Endothelial cell of umbilical vein (primary cell): Measurements from ENCODE around the gene RBMS3. TPM values are rescaled to one million over a fixed set of nuclear protein-coding genes. Genes with fewer than 3 reads are reported as not detected.

Source experiments
- BruUV-seq: library from RNA; stranded (reverse); fragments of 400-500 nt; replicated peaks from 2 replicates; lab custom pipeline; 2021; lab: Mats Ljungman, UMichigan
- CTCF ChIA-PET: fragments of 300-600, 350-600 bp; sonication (Branson Sonifier 250); formaldehyde crosslinking; loops from one replicate; lab custom pipeline; 2021; ENCODE audit warnings: antibody characterized with exemption, inconsistent platforms; lab: Charles Lee
- POLR2A ChIA-PET: fragments of 300-600, 350-600 bp; sonication (Branson Sonifier 250); formaldehyde crosslinking; loops from one replicate; lab custom pipeline; 2021; ENCODE audit warnings: antibody characterized with exemption, inconsistent platforms; lab: Charles Lee
- DNase-seq: peaks from one replicate; pipeline ENCODE4 v3.0.0-alpha.2; 2011; ENCODE audit warnings: low read depth, low spot score
- FAIRE-seq: peaks from 2 replicates; lab custom pipeline; 2011; peaks lifted over from hg19 to GRCh38; lab: Jason Lieb, UNC
- H2AFZ ChIP-seq: 2 replicates; pipeline ENCODE4 v1.6.0; 2012; ENCODE audit warnings: low read depth, low read length, control low read depth, inconsistent platforms
- H3K27ac ChIP-seq: 2 replicates; pipeline ENCODE4 v1.5.1; 2011; ENCODE audit warnings: low read depth, mild to moderate bottlenecking, control low read depth, low read length, moderate library complexity; ENCODE audit not compliant: insufficient read depth
- H3K27me3 ChIP-seq, 2 experiments: 2 replicates each; pipeline versions ENCODE4 v1.6.0 to v1.6.1; 2011; ENCODE audit warnings: low read length in 2 of 2, mixed read lengths in 1 of 2; ENCODE audit not compliant: control insufficient read depth in 2 of 2, insufficient read depth in 2 of 2
- H3K36me3 ChIP-seq, 2 experiments: 2 replicates in 1 of 2; 3 replicates in 1 of 2; pipeline ENCODE4 v1.5.1; 2011; ENCODE audit warnings: low read length in 2 of 2, mild to moderate bottlenecking in 1 of 2, moderate library complexity in 1 of 2; ENCODE audit not compliant: control insufficient read depth in 2 of 2, insufficient read depth in 2 of 2; ENCODE audit errors: extremely low read depth in 1 of 2
- H3K4me1 ChIP-seq: 3 replicates; pipeline ENCODE4 v1.5.1; 2011; ENCODE audit warnings: mild to moderate bottlenecking, low read length; ENCODE audit not compliant: control insufficient read depth, insufficient read depth; ENCODE audit errors: extremely low read depth
- H3K4me2 ChIP-seq: 2 replicates; pipeline ENCODE4 v1.6.1; 2011; ENCODE audit warnings: low read length, control low read depth, mixed read lengths; ENCODE audit not compliant: insufficient read depth
- H3K4me3 ChIP-seq, 3 experiments: fragments of 200-600 bp in 1 of 3; sonication (generic), shearing (Covaris generic) in 1 of 3; replicated peaks in 1 of 3; 2 replicates each; pipeline ENCODE4 v1.5.1; 2011 to 2016; ENCODE audit warnings: control low read depth in 3 of 3, low read length in 3 of 3, mild to moderate bottlenecking in 2 of 3, inconsistent platforms in 1 of 3, low read depth in 1 of 3, moderate library complexity in 1 of 3; ENCODE audit not compliant: insufficient read depth in 1 of 3
- H3K79me2 ChIP-seq: 2 replicates; pipeline ENCODE4 v1.6.0; 2012; ENCODE audit warnings: low read length, inconsistent platforms; ENCODE audit not compliant: control insufficient read depth, insufficient read depth
- H3K9ac ChIP-seq: replicated peaks from 2 replicates; pipeline ENCODE3; 2011; ENCODE audit warnings: low read length, control low read depth; ENCODE audit not compliant: insufficient read depth; ENCODE audit errors: extremely low read depth
- H3K9me1 ChIP-seq: replicated peaks from 3 replicates; pipeline ENCODE4 v1.6.0; 2011; ENCODE audit warnings: mild to moderate bottlenecking, low read length; ENCODE audit not compliant: control insufficient read depth, insufficient read depth; ENCODE audit errors: extremely low read depth
- H3K9me3 ChIP-seq: replicated peaks from 2 replicates; pipeline ENCODE4 v1.5.1; 2012; ENCODE audit warnings: low read length, inconsistent platforms; ENCODE audit not compliant: control insufficient read depth, insufficient read depth
- H4K20me1 ChIP-seq: replicated peaks from 2 replicates; pipeline ENCODE3; 2011; ENCODE audit warnings: mild to moderate bottlenecking, low read length; ENCODE audit not compliant: control insufficient read depth, insufficient read depth; ENCODE audit errors: extremely low read depth
- FOS ChIP-seq: IDR thresholded peaks from 2 replicates; pipeline ENCODE4 v1.6.1; 2011; ENCODE audit warnings: mild to moderate bottlenecking, low read length, moderate library complexity, borderline replicate concordance; ENCODE audit not compliant: insufficient read depth
- MAX ChIP-seq: IDR thresholded peaks from 2 replicates; pipeline ENCODE4 v1.6.1; 2011; ENCODE audit not compliant: insufficient read depth, insufficient read length
- POLR2A ChIP-seq: IDR thresholded peaks from 2 replicates; pipeline ENCODE4 v1.6.1; 2012; ENCODE audit warnings: low read depth, mild to moderate bottlenecking, control low read depth, low read length
- POLR2AphosphoS5 ChIP-seq: IDR thresholded peaks from 2 replicates; pipeline ENCODE4 v1.6.1; 2012; ENCODE audit warnings: low read depth, mild to moderate bottlenecking, control low read depth, low read length, moderate library complexity; ENCODE audit not compliant: insufficient read depth
- dilution Hi-C: fragments of 300-500 bp; cut with MboI; formaldehyde crosslinking; loops from one replicate; pipeline ENCODE4 v1.15.0; 2019; ENCODE audit warnings: low sequenced_read_pairs; ENCODE audit not compliant: extremely low pct_ligation_motif_present
- intact Hi-C: fragments of 100-400 bp; cut with micrococcal nuclease; formaldehyde crosslinking; loops from one replicate; pipeline ENCODE4 v1.10.0; 2022
- polyA plus RNA-seq, 4 experiments: library from polyadenylated mRNA; depleted of rRNA in 3 of 4; stranded (reverse) in 3 of 4; unstranded in 1 of 4; fragments of >200 nt; gene quantifications; 2 replicates each; pipeline versions ENCODE4 v1.2.1 to v1.2.3, GENCODE V29; 2011 to 2012; ENCODE audit warnings: missing spikeins in 1 of 4
- total RNA-seq: library from RNA; stranded (reverse); gene quantifications from 2 replicates; pipeline ENCODE4 v1.2.3, GENCODE V29; 2021

The RBMS3 gene
- total and polyA plus RNA-seq, 2 donors (not counting 3 experiments of a cell fraction or from before 2014, with no cell fraction given): 13.6 to 42.3 TPM

- Histone ChIP-seq H3K27ac (no peak overlapping the region), H3K79me2 (no peaks in the 10 kb centered on the region), H3K27me3 (no peaks in the 10 kb centered on the region), H3K9me3 (no peaks in the 10 kb centered on the region), H3K4me3 (no peak overlapping the region), H3K4me2 (no peak overlapping the region), H3K36me3 (no peaks in the 10 kb centered on the region), H3K4me1 (peaks cover 3% of the 10 kb centered on the region), H3K9ac (no peak overlapping the region), H3K9me1 (no peaks in the 10 kb centered on the region), H4K20me1 (no peaks in the 10 kb centered on the region), H2AFZ (no peak overlapping the region)
- intact Hi-C loops (no loop called here), dilution Hi-C loops (no loop called here)
- no peak for FAIRE-seq
- ChIA-PET CTCF (no interaction called here), POLR2A (no interaction called here)
- DNase-seq: no peak
- no TSS peak for BruUV-seq
- TF ChIP-seq POLR2A (no peak), FOS (no peak)
Measured at GRCh38 chr3:29823233-29823632, 542.4 kb downstream of the RBMS3 start.

- no peak overlapping the region for H3K9ac ChIP-seq
- H3K27me3 ChIP-seq: no peaks in the 10 kb centered on the region
- H3K27ac ChIP-seq: no peak overlapping the region
- no peaks in the 10 kb centered on the region for H3K9me3 ChIP-seq
- no peaks in the 10 kb centered on the region for H3K79me2 ChIP-seq
- no peak overlapping the region for H3K4me2 ChIP-seq
- H4K20me1 ChIP-seq: no peaks in the 10 kb centered on the region
- FAIRE-seq (no peak), DNase-seq (no peak)
- TF ChIP-seq POLR2AphosphoS5 (no peak), MAX (no peak)
- CTCF ChIA-PET: no interaction called here
- BruUV-seq: no TSS peak
- POLR2A ChIA-PET: no interaction called here
- H2AFZ ChIP-seq: no peak overlapping the region
- intact Hi-C loops: no loop called here
- dilution Hi-C loops: no loop called here
- H3K9me1 ChIP-seq: no peaks in the 10 kb centered on the region
- H3K4me3 ChIP-seq: no peak overlapping the region
- H3K4me1 ChIP-seq: peaks cover 3% of the 10 kb centered on the region
- no peaks in the 10 kb centered on the region for H3K36me3 ChIP-seq
Measured at GRCh38 chr3:29826712-29827111, 545.8 kb downstream of the RBMS3 start.
